GM11168 (cell line): ENCODE results near the gene KRT73.

Experiments
- in situ Hi-C: fragments of 300-500 bp; cut with MboI; formaldehyde crosslinking; loops from one replicate; pipeline ENCODE4 v1.12.0; 2022; ENCODE audit warnings: low sequenced_read_pairs; ENCODE audit not compliant: unreplicated experiment

The KRT73 gene

GRCh38 chr12:52618216-52618615, at the start of gene KRT73:
Gene KRT73 (minus strand): TSS chr12:52618559. CDS start chr12:52618524, 35 bp downstream.
- in situ Hi-C loops, result no loop called here

GRCh38 chr12:52667931-52668330, 49.6 kb upstream of the KRT73 start:
- in situ Hi-C loops, result no loop called here

GRCh38 chr12:52667509-52667908, 49.1 kb upstream of the KRT73 start:
- in situ Hi-C loops, result no loop called here

DNA sequence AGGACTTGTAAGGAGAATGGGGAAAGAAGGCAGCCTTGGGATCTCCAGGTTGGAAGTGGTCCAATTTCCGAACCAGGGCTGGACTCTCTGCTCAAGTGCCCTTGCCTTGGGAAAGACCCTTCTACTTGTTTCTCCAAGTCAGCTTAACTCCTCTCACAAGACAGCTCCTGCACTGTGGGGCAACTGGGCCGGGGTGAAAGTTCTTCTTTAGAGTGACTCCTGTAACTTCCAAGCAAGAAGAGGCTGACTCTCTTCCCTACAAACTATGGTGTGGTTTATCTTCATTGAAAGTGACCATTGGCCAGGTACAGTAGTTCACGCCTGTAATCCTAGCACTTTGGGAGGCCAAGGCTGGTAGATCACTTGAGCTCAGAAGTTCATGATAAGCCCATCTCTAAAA, 48.1 kb upstream of the KRT73 start:
- in situ Hi-C loops, result no loop called here

- in situ Hi-C loops, result no loop called here
Observed at GRCh38 chr12:52663420-52663819, 45.1 kb upstream of the KRT73 start.

DNA sequence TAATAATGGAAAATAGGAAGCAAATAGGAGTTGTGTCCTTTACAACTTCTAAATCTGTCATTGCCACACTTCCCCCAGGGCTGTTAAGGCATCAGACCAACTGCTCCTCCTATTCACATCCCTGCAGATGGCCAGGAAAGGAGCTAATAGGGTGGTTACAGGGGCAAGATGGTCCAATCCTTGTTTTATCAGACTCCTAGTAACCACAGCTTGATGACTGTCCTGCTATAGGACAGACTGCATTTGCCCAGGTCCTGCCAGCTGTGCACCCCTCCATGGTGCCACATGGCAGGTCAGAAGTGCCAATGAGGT, 44.5 kb upstream of the KRT73 start:
- in situ Hi-C loops, result no loop called here

- in situ Hi-C loops, result no loop called here
Observed at GRCh38 chr12:52662093-52662917, 43.9 kb upstream of the KRT73 start.

- in situ Hi-C loops, result no loop called here
Observed at GRCh38 chr12:52661668-52662067, 43.3 kb upstream of the KRT73 start.

GRCh38 chr12:52660934-52661499, 42.7 kb upstream of the KRT73 start:
- in situ Hi-C loops, result no loop called here

- in situ Hi-C loops, result no loop called here
Observed at GRCh38 chr12:52659951-52660350, 41.6 kb upstream of the KRT73 start.

GRCh38 chr12:52659395-52659794, 41.0 kb upstream of the KRT73 start:
- in situ Hi-C loops, result no loop called here

DNA sequence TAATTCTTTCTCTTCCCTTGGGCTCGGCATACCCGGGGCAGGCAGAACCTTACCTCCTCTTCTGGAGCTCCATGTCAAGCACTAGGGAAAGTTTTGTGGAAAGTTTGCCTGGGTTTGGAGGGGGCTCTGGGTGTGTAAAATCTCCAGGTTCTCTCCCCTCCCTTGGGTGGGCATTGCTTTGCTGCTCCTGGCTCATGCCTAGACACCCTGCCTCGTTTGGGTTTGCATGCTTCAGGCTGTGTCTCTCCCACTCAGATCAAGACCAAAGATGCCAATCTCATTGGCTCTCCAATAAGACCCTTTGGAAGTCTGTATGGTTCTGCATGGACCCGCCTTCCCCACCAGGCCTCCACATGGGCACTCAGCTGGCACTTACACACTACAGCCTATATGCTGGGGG, 39.8 kb upstream of the KRT73 start:
- in situ Hi-C loops, result no loop called here

- in situ Hi-C loops, result no loop called here
Observed at GRCh38 chr12:52657250-52657902, 39.0 kb upstream of the KRT73 start.

- in situ Hi-C loops, result no loop called here
Observed at GRCh38 chr12:52656616-52657015, 38.3 kb upstream of the KRT73 start.

- in situ Hi-C loops, result no loop called here
Observed at GRCh38 chr12:52655720-52656124, 37.4 kb upstream of the KRT73 start.

GRCh38 chr12:52655251-52655650, 36.9 kb upstream of the KRT73 start:
- in situ Hi-C loops, result no loop called here

DNA sequence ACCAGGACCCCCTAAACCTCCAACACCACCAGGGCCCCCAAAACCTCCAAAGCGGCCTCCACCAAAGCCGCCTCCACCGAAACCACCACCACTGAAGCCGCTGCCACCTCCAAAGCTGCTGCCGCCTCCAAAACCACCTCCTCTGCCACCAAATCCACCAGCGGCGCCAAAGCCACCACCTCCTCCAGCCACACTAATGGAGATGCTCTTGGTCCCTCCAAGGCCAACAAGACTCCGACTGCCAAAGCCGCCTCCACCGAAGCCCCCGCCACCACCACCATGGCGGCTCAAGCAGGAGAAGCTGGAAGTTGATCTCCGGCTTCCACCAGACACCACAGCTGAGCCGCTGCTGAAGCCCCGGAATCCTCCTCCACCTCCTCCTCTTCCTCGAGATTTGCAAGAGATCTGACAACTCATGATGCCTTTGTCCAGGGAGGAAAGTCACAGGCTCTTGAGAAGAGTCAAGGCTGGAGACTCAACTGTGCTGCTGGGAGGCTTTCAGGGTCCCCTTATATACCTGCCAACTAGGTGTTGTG, 33.4 kb upstream of the KRT73 start, which contains the start of gene KRT2:
TSS of gene KRT2 (minus strand) at position 486 of the 536 bp plus-strand sequence. CDS start at position 417, 69 bp downstream.
- in situ Hi-C loops, result no loop called here

DNA sequence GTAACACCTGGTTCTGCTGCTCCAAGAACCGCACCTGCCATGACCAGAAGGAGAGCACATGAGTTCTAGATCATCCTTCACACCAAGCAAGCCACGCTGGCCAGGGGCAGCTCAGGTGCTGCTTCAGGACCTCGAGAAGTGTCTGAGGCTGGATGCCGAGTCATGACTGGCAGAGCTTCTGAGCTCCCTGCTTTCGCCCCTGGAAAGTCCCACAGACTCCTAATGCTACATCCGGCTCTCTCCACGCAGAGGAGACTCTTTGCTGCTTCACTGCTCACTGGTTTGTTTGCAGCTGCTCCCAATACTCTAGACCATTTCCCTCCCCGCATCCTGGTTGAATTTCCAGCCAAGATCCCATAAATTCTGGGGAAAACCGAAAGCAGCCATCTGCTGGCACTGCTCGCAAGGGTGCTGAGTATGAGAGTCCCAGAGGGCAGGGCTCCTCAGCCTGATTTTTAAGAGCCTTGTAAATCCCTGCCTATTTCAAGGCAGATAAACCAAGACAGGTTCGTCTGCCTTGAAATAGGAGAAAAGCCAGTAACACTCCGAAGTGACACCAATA, 32.2 kb upstream of the KRT73 start:
- in situ Hi-C loops, result no loop called here

GRCh38 chr12:52649066-52649465, 30.7 kb upstream of the KRT73 start:
- in situ Hi-C loops, result no loop called here

GRCh38 chr12:52648012-52648550, 29.7 kb upstream of the KRT73 start:
- in situ Hi-C loops, result no loop called here

DNA sequence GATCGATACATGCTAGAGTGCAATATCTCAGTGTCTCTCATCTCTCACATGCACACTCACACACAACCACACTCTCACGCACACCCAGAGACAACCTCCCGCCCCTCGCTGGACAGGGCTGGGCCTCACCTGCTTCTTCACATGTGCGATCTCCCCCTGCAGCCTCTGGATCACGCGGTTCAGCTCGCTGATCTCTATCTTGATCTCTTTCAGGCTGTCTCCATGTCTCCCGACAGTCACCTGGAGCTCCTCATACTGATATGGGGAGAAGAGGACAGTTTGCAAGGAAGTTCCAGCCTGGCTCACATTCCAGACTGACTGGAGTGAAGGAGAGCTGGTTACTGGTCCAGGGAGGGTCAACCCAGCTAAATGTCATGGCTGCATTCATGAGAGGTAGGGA, 29.2 kb upstream of the KRT73 start:
- in situ Hi-C loops, result no loop called here
